Measurements from ENCODE around the gene HAL. TPM values are rescaled to one million over a fixed set of nuclear protein-coding genes. Genes with fewer than 3 reads are reported as not detected.

HAL gene
- total RNA-seq, 1 experiment from 2014 or later, result 0.82 TPM

- Mint-ChIP-seq H3K27ac (ENCODE audit: unreplicated experiment) (no peak overlapping the region), H3K36me3 (ENCODE audit: insufficient read depth, unreplicated experiment) (no peaks in the 10 kb centered on the region), H3K4me3 (ENCODE audit: unreplicated experiment) (no peak overlapping the region), H3K27me3 (ENCODE audit: insufficient read depth, unreplicated experiment) (peaks cover 18% of the 10 kb centered on the region), H3K4me1 (ENCODE audit: low read depth, unreplicated experiment) (no peaks in the 10 kb centered on the region), H3K9me3 (ENCODE audit: unreplicated experiment) (no peaks in the 10 kb centered on the region)
- ChIA-PET CTCF (interaction anchor here (1.5 kb wide), 1 partner anchor 10 kb away, joined by 6 read pairs; no protein-coding TSS in a partner anchor), POLR2A (no interaction called here)
- DNase-seq, result no peak
- Histone ChIP-seq H3K27me3 (replicated peaks; ENCODE audit: control insufficient read depth, insufficient read depth, low read length) (no peaks in the 10 kb centered on the region; the same call in 1 of the 2 replicates), H3K9me3 (no peaks in the 10 kb centered on the region), H3K36me3 (ENCODE audit: control insufficient read depth, insufficient read depth, low read length) (no peaks in the 10 kb centered on the region), H3K4me1 (no peaks in the 10 kb centered on the region), H3K4me3 (ENCODE audit: low read depth, low read length) (no peak overlapping the region)
- TF ChIP-seq CTCF (IDR thresholded peaks at IDR 0.05; ENCODE audit: insufficient read depth in 1 of 2, low read depth in 1 of 2, low read length in 1 of 2, severe bottlenecking in 1 of 2, unreplicated experiment in 1 of 2), result no peak
- intact Hi-C loops (cut with micrococcal nuclease; ENCODE audit: unreplicated experiment), result no loop called here
- BruUV-seq (replicated peaks), result no TSS peak
Observed at GRCh38 chr12:95988506-95989275, 7.5 kb downstream of the HAL start.

GRCh38 chr12:95986635-95987570, 9.2 kb downstream of the HAL start:
- no peak for TF ChIP-seq CTCF (IDR thresholded peaks at IDR 0.05; ENCODE audit: insufficient read depth in 1 of 2, low read depth in 1 of 2, low read length in 1 of 2, severe bottlenecking in 1 of 2, unreplicated experiment in 1 of 2)
- Histone ChIP-seq H3K9me3 (no peaks in the 10 kb centered on the region), H3K27me3 (replicated peaks; ENCODE audit: control insufficient read depth, insufficient read depth, low read length) (no peaks in the 10 kb centered on the region; the same call in 1 of the 2 replicates), H3K4me1 (no peaks in the 10 kb centered on the region), H3K36me3 (ENCODE audit: control insufficient read depth, insufficient read depth, low read length) (no peaks in the 10 kb centered on the region), H3K4me3 (ENCODE audit: low read depth, low read length) (no peak overlapping the region)
- Mint-ChIP-seq H3K27me3 (ENCODE audit: insufficient read depth, unreplicated experiment) (peaks cover 14% of the 10 kb centered on the region), H3K27ac (ENCODE audit: unreplicated experiment) (no peak overlapping the region), H3K4me1 (ENCODE audit: low read depth, unreplicated experiment) (no peaks in the 10 kb centered on the region), H3K4me3 (ENCODE audit: unreplicated experiment) (no peak overlapping the region), H3K36me3 (ENCODE audit: insufficient read depth, unreplicated experiment) (no peaks in the 10 kb centered on the region), H3K9me3 (ENCODE audit: unreplicated experiment) (no peaks in the 10 kb centered on the region)
- no TSS peak for BruUV-seq (replicated peaks)
- POLR2A ChIA-PET, result no interaction called here
- DNase-seq, result no peak
- CTCF ChIA-PET, result no interaction called here
- intact Hi-C loops (cut with micrococcal nuclease; ENCODE audit: unreplicated experiment), result no loop called here

GRCh38 chr12:95984682-95985081, 11.5 kb downstream of the HAL start:
- no peak overlapping the region for H3K4me3 Mint-ChIP-seq (ENCODE audit: unreplicated experiment)
- no peaks in the 10 kb centered on the region for H3K4me1 Mint-ChIP-seq (ENCODE audit: low read depth, unreplicated experiment)
- no peak overlapping the region for H3K27ac Mint-ChIP-seq (ENCODE audit: unreplicated experiment)
- no peaks in the 10 kb centered on the region for H3K36me3 ChIP-seq (ENCODE audit: control insufficient read depth, insufficient read depth, low read length)
- H3K4me3 ChIP-seq (ENCODE audit: low read depth, low read length), result no peak overlapping the region
- no peaks in the 10 kb centered on the region; the same call in 1 of the 2 replicates for H3K27me3 ChIP-seq (replicated peaks; ENCODE audit: control insufficient read depth, insufficient read depth, low read length)
- BruUV-seq (replicated peaks), result no TSS peak
- no peaks in the 10 kb centered on the region for H3K9me3 ChIP-seq
- ChIA-PET CTCF (no interaction called here), POLR2A (no interaction called here)
- no peaks in the 10 kb centered on the region for H3K9me3 Mint-ChIP-seq (ENCODE audit: unreplicated experiment)
- no peak for DNase-seq
- H3K27me3 Mint-ChIP-seq (ENCODE audit: insufficient read depth, unreplicated experiment), result peaks cover 8% of the 10 kb centered on the region
- H3K4me1 ChIP-seq, result no peaks in the 10 kb centered on the region
- H3K36me3 Mint-ChIP-seq (ENCODE audit: insufficient read depth, unreplicated experiment), result no peaks in the 10 kb centered on the region
- intact Hi-C loops (cut with micrococcal nuclease; ENCODE audit: unreplicated experiment), result no loop called here
- no peak for TF ChIP-seq CTCF (IDR thresholded peaks at IDR 0.05; ENCODE audit: insufficient read depth in 1 of 2, low read depth in 1 of 2, low read length in 1 of 2, severe bottlenecking in 1 of 2, unreplicated experiment in 1 of 2)

Data from Caco-2 (cell line).